NT2/D1 (cell line): ENCODE data around the gene LRRC56.

Source experiments
- YY1 ChIP-seq: IDR thresholded peaks from 2 replicates; pipeline ENCODE4 v1.6.1; 2011; ENCODE audit not compliant: insufficient read length, insufficient read depth
- ZNF274 ChIP-seq: IDR thresholded peaks from 2 replicates; pipeline ENCODE4 v1.6.1; 2011; ENCODE audit warnings: mild to moderate bottlenecking, low read depth, low read length

DNA sequence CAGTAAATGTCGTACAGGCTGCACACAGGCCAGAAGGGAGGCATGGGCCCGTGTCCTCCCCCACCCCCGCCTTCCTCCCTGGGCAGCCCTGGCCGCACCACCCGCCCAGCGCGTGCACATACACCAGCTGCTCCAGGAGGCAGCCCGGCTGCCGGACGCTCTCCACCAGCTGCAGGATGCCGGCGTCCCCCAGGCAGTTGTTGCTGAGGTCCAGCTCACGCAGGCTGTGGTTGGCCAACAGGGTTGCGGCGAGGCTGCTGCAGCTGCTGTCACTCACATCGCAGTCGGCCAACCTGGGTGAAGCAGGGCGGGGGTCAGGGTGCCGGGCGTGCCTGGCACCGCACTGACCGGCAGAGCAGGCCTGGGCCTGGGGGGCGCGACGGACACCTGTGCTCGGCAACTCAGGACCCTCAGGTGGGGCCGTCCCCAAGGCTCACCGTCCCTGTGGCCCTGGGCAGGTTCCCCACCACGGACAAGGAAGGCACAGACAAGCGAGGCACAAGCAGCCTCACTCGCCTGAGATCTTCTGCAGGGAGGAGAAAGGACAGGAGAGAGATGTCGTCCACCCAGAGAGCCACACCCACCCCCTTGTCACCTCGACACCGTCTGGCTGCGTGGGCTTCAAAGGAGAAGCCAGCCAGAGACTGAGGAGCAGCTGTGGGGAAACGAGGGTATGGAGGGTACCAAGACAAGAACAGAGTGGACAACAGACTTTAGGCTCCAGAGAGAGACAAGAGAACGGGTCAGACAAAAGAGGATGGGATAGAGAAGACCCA is 42.4 kb upstream of the LRRC56 start:
- TF ChIP-seq YY1: no peak
- no peak for TF ChIP-seq ZNF274
